ENCODE measurements around the gene FAM240A.
"Not testable (repeated sequence)": the region's sequence is repeated elsewhere in the genome, so short reads cannot be mapped to it uniquely, and the experiment has no call there.

FAM240A gene

GRCh38 chr3:46574243-46574646, 38.1 kb upstream of the FAM240A start:
- TF ChIP-seq, protein P1, sequence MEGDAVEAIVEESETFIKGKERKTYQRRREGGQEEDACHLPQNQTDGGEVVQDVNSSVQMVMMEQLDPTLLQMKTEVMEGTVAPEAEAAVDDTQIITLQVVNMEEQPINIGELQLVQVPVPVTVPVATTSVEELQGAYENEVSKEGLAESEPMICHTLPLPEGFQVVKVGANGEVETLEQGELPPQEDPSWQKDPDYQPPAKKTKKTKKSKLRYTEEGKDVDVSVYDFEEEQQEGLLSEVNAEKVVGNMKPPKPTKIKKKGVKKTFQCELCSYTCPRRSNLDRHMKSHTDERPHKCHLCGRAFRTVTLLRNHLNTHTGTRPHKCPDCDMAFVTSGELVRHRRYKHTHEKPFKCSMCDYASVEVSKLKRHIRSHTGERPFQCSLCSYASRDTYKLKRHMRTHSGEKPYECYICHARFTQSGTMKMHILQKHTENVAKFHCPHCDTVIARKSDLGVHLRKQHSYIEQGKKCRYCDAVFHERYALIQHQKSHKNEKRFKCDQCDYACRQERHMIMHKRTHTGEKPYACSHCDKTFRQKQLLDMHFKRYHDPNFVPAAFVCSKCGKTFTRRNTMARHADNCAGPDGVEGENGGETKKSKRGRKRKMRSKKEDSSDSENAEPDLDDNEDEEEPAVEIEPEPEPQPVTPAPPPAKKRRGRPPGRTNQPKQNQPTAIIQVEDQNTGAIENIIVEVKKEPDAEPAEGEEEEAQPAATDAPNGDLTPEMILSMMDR (IDR thresholded peaks at IDR 0.05): no peak
- no peak for TF ChIP-seq ZFX (IDR thresholded peaks at IDR 0.05; ENCODE audit: borderline replicate concordance)
- no peak overlapping the region for H3K27ac ChIP-seq

GRCh38 chr3:46574881-46575576, 37.3 kb upstream of the FAM240A start:
- no peak for TF ChIP-seq ZFX (IDR thresholded peaks at IDR 0.05; ENCODE audit: borderline replicate concordance)
- TF ChIP-seq, protein P1 (IDR thresholded peaks at IDR 0.05): no peak
- H3K27ac ChIP-seq: no peak overlapping the region

DNA sequence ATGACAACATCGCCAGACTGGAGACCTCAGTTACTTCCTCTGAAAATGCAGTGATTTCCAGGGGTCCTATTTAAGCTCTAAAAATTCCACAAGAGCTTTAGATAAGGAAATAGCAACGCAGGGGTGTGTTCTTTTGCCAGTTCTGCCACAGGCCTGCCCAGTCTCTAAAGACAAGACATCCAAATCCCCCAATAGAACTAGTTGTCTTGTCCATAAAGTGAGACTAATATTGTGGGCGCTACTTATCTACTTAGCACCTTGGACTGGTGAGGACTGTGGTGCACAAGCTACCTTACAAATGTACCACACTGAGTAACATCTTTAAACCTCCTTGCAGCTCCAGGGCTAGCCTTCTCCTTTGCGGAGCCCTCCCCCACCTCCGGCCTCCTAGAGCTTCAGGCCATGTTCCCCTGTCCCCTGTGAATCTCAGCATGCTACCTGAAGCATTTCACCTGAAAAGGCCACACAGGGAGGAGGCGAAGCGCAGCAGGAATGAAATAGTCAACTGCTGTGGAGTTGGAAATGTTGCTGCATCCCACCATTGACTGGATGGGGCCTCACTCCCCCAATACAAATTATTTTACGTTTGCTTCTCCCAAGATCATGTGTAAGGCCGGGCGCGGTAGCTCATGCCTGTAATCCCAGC, 36.6 kb upstream of the FAM240A start:
- TF ChIP-seq, protein P1 (IDR thresholded peaks at IDR 0.05): no peak
- no peak for TF ChIP-seq ZFX (IDR thresholded peaks at IDR 0.05; ENCODE audit: borderline replicate concordance)
- no peak overlapping the region for H3K27ac ChIP-seq

DNA sequence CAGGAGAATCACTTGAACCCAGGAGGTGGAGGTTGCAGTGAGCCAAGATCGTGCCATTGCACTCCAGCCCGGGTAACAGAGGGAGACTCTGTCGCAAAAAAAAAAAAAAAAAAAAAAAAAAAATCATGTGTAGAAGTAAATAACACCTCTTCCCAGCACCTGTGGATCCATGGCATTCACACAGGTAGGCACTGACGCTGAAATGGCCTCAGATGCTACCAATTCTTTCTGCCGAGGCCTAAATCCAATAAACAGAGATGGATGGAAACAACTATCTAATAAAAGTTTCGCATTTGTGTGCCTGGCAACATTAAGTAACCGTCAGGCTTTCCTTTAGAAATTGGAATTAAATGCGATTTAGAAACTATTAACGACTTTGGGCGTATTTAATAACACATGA, 35.9 kb upstream of the FAM240A start:
- H3K27ac ChIP-seq: no peak overlapping the region
- no peak for TF ChIP-seq ZFX (IDR thresholded peaks at IDR 0.05; ENCODE audit: borderline replicate concordance)
- TF ChIP-seq, protein P1 (IDR thresholded peaks at IDR 0.05): no peak

GRCh38 chr3:46576879-46577278, 35.4 kb upstream of the FAM240A start:
- no peak for TF ChIP-seq ZFX (IDR thresholded peaks at IDR 0.05; ENCODE audit: borderline replicate concordance)
- TF ChIP-seq, protein P1 (IDR thresholded peaks at IDR 0.05): no peak
- H3K27ac ChIP-seq: no peak overlapping the region

DNA sequence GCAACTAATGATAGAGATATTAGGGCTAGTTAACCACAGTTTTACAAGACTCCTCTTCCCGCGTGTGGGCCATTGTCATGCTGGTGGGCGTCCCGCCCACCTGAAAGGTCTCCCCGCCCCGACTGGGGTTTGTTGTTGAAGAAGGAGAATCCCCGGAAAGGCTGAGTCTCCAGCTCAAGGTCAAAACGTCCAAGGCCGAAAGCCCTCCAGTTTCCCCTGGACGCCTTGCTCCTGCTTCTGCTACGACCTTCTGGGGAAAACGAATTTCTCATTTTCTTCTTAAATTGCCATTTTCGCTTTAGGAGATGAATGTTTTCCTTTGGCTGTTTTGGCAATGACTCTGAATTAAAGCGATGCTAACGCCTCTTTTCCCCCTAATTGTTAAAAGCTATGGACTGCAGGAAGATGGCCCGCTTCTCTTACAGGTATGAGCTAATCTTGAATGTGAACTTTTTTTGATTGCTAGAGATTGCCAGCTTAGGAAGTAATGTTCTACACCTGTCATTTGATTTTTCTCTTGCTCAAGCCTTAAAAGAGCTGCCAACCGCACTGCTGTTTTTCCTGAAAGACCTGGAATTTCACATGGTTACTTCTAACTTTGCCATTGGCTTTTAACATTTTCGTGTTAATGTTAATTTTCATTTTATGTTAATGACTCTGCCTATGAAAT, 34.6 kb upstream of the FAM240A start:
- not testable (repeated sequence) for H3K27ac ChIP-seq

DNA sequence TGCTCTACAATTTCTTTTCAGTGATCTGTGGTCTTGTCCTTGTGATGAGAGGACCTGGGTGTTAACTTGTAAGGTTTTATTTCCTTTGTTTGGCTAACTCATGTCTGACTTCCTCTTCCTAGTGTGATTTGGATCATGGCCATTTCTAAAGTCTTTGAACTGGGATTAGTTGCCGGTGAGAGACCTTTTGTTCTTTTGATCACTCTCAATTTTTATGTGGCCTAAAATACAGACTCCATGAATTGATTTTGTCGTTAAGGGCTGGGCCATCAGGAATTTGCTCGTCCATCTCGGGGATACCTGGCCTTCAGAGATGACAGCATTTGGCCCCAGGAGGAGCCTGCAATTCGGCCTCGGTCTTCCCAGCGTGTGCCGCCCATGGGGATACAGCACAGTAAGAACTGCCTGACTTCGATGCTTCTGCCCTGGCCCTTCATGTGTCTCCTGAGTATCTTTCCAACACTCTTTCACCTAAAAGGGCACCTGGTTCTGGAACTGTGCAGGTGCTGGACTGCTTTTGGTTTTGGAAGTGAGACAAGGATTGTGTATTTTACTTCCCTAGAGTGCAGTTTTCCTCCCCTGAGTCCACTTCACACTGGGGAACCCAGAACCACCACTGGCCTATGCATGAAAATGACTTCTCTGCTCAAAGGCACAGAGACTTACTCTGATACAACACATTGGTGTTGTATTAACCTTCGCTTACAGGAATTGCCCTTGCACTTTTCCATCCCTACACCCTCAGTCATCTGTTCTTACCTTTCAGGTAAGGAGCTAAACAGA, 33.2 kb upstream of the FAM240A start:
- TF ChIP-seq ZFX (IDR thresholded peaks at IDR 0.05; ENCODE audit: borderline replicate concordance): no peak
- TF ChIP-seq, protein P1 (IDR thresholded peaks at IDR 0.05): no peak
- no peak overlapping the region for H3K27ac ChIP-seq
